AG09319 (cell line): ENCODE measurements around the gene ATP13A3.

Experiments
- DNase-seq: peaks from one replicate; pipeline ENCODE4 v3.0.0-alpha.2; 2010; ENCODE audit warnings: low read depth; ENCODE audit errors: extremely low read depth
- TF ChIP-seq, protein P1 (sequence below): IDR thresholded peaks from 2 replicates; pipeline ENCODE4 v1.5.1; 2011; ENCODE audit warnings: low read depth, mild to moderate bottlenecking, inconsistent platforms, low read length, moderate library complexity

The ATP13A3 gene

DNA sequence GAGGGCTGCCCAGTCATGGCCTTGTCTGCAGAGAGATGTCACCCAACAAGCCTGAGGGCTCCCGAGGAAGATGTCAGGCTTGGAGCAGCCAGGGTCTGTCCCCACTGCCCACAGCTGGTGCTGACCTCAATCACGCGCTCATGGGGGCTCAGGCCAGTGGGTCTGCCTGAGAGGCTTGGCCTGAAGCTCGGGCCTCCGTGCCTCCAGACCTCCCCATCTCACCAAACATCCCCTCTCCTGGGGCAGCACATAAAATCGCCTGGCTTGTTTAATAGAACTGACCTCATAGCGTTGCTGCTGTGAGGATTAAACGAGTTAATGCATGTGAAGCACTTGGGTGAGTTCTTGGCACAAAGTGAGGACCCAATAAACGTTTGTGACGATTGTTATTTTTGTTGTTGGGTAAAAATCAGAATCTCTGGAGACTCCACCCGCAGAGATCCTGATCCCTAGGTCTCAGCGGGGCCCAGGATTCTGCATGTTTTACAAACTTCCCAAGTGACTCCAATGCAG, 120.8 kb downstream of the ATP13A3 start:
- TF ChIP-seq, protein P1, sequence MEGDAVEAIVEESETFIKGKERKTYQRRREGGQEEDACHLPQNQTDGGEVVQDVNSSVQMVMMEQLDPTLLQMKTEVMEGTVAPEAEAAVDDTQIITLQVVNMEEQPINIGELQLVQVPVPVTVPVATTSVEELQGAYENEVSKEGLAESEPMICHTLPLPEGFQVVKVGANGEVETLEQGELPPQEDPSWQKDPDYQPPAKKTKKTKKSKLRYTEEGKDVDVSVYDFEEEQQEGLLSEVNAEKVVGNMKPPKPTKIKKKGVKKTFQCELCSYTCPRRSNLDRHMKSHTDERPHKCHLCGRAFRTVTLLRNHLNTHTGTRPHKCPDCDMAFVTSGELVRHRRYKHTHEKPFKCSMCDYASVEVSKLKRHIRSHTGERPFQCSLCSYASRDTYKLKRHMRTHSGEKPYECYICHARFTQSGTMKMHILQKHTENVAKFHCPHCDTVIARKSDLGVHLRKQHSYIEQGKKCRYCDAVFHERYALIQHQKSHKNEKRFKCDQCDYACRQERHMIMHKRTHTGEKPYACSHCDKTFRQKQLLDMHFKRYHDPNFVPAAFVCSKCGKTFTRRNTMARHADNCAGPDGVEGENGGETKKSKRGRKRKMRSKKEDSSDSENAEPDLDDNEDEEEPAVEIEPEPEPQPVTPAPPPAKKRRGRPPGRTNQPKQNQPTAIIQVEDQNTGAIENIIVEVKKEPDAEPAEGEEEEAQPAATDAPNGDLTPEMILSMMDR, result no peak
- DNase-seq, result no peak

DNA sequence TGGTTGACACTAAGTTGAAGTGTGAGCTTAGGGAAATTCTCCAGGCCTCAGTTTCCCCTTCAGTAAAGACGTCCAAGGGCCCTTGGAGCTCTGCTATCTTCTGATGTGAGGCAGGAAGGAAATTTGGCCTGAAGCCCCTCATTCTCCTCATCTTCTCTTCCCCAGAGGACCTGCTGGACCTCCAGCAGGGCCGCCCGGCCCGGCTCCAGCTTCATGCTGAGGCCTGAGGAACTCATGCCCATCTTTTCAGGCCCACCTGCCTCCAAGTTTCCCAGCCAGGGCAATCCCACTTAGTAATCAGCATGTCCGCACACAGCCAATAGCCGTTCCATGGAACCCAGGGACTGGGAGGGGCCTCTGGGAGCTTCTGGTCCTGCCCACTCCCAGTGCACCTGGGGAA, 121.3 kb downstream of the ATP13A3 start:
- TF ChIP-seq, protein P1, result no peak
- DNase-seq, result no peak

DNA sequence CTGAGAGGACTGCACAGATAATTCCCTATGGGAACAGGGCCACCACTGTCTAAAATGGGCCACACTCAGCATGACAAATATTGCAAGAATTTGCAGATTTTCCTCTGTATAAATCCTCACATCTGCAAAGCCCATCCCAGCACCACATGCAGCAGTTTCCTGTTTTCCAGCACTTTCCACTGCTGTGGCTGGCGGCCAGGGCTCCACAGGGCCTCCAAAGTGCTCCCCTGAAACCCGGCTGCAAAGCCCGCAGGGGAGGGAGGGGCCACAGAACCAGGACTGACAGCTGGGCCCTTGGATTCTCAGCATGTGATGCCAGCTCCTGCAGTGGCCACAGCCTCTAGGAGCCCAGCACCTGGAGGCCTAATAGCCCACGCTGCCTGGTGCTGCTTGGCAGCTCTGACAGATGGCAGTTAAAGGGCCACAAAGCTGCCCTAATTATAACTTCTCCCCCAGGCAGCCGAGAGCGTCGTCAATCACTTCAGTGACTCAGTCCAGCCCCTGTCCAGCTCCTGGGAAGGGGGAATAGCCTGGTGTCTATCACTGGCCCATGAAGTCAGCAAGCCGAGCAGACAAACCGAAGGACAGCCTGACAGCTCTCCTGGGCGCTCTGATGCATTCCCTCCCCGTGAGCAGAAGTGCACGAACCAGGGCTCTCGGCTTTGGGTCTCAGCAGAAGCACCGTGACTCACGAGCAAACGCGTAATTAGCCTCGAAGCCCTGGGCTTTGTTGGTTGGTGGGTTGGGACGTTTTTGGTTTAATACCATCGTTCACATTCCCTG, 122.0 kb downstream of the ATP13A3 start:
- DNase-seq, result no peak
- TF ChIP-seq, protein P1, result no peak

DNA sequence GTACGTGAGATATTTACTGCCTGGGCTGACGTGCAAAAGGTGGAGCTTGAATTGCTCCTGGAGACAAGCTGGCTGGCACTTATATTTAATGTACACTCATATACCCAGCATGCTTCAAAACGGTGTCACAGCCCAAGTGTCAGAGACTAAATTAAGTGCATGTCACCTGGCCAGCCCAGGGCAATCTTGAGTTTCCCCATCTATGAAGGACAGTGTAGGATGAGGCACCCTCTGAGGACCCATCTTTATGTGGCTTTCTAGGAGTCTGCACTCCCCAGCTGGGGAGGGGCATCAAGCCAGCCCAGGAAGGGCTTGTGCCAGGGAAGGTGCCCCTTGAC, 122.5 kb downstream of the ATP13A3 start:
- no peak for DNase-seq
- TF ChIP-seq, protein P1, result no peak

DNA sequence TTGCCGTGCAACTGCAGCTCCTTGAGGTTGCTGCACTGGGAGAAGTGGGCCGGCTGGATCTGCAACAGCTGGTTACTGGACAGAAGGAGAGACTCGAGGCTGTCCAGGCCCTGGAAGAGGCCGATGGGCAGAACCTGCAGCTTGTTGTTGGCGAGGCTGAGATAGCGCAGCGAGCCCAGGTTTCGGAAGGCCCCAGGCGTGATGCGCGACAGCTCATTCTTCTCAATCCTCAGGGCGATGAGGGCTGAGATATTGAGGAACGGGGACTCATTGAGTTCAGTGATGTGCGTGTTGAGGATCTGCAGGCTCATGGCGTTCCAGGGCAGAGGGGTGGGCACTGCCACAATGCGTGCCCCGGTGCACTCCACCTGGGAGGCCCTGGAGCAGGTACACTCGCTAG, 126.2 kb downstream of the ATP13A3 start:
- TF ChIP-seq, protein P1, result no peak
- DNase-seq, result no peak

DNA sequence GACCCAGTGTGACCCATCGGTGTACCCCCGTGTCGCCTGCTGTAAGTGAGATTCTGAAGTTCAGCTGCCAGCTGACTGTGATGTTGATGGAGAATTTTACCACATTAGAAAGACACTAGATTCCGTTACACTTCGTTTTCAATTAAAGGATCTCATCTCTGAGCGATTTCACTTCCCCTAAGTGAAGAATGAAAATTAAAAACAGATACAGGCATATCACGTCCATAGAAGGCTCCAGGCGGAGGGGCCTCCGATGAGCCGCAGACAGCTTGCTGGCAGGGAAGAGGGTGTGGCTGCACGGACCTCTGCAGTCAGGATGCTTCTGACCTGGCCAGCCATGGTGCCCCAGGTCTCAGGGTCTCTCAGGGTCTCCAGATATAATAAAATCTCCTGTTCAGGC, 129.1 kb downstream of the ATP13A3 start:
- no peak for DNase-seq
- TF ChIP-seq, protein P1, result no peak

DNA sequence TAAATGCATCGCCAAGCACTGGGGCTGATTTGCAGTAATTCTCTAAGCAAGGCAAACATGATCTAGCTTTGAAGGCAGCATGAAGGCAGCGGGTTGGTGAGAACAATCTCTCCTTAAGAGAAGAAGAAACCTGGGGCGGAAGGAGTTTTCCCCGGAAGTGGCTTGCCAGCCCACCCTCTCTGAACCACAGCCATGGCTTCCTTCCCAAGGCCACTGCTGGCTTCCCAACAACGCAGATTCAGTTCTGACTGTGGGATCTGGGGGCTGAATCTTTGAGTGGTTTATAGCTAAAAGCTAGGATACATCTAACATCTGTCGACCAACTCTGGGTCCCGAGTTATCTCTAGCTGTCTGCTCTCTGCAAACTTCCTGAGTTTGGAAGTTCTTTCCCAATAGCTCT, 131.4 kb downstream of the ATP13A3 start:
- TF ChIP-seq, protein P1, result no peak
- no peak for DNase-seq
